ENCODE results near the gene NUP133. TPM values are rescaled to one million over a fixed set of nuclear protein-coding genes. Genes with fewer than 3 reads are reported as not detected.

Gene NUP133
- total and polyA plus RNA-seq, 10 of the 15 experiments (the other 5 are each of a cell fraction or from before 2014, with no cell fraction given), result 10.9 to 45.4 (median 29.2) TPM

- Histone ChIP-seq H3K4me2 (ENCODE audit: control insufficient read depth, insufficient read depth) (no peak overlapping the region), H3K36me3 (ENCODE audit: control insufficient read depth in 2 of 2, insufficient read depth in 2 of 2, low read length in 1 of 2) (no peaks in the 10 kb centered on the region; a peak in 1 of 4 replicates), H2AFZ (ENCODE audit: control insufficient read depth, low read depth, low read length) (no peak overlapping the region), H3K4me3 (no peak overlapping the region), H3K27ac (ENCODE audit: control insufficient read depth, insufficient read depth) (no peak overlapping the region), H3K4me1 (ENCODE audit: control insufficient read depth, insufficient read depth, low read length) (peaks cover 6% of the 10 kb centered on the region), H3K79me2 (ENCODE audit: control insufficient read depth, insufficient read depth, low read length) (no peaks in the 10 kb centered on the region), H4K20me1 (ENCODE audit: control insufficient read depth, insufficient read depth) (peaks cover 4% of the 10 kb centered on the region; the same call in 1 of the 2 replicates), H3K9me3 (replicated peaks; ENCODE audit: control insufficient read depth, insufficient read depth, low read length) (peaks cover 6% of the 10 kb centered on the region; the same call in 1 of the 3 replicates), H3K27me3 (replicated peaks in 1 of 2; ENCODE audit: control insufficient read depth in 2 of 2, insufficient read depth in 2 of 2, low read length in 1 of 2) (peaks cover 9 to 12% of the 10 kb centered on the region in 2 experiments), H3K9ac (ENCODE audit: control insufficient read depth, insufficient read depth, low read length) (no peak overlapping the region)
- ChIA-PET RAD21 (ENCODE audit: unreplicated experiment) (no interaction called here), POLR2A (no interaction called here), CTCF (interaction anchor here (0.9 kb wide), 1 partner anchor 46 kb away, joined by 4 read pairs; no protein-coding TSS in a partner anchor), SMC1A (ENCODE audit: uncharacterized antibody, unreplicated experiment) (no interaction called here)
- DNase-seq (ENCODE audit: low read depth, low spot score), result no peak
- in situ Hi-C loops (cut with MboI), result no loop called here
- no peak for FAIRE-seq
- WGBS (ENCODE audit: insufficient coverage, insufficient replicate concordance, low lambda C conversion rate, missing lambda C conversion rate), result 96% methylated on average over 7 of the region's 7 CpGs
- ATAC-seq, result no peak
- no TSS peak for BruUV-seq (replicated peaks)
- intact Hi-C loops (cut with micrococcal nuclease; ENCODE audit: unreplicated experiment), result no loop called here
- no peak for TF ChIP-seq STAT3 (IDR thresholded peaks at IDR 0.05; ENCODE audit: low read depth, low read length)
- TF ChIP-seq SKIL (IDR thresholded peaks at IDR 0.05; ENCODE audit: low read depth, poor library complexity, severe bottlenecking), result no peak
- no peak for TF ChIP-seq RFX5 (IDR thresholded peaks at IDR 0.05; ENCODE audit: low read depth, low read length)
- TF ChIP-seq PML (IDR thresholded peaks at IDR 0.05; ENCODE audit: low read length), result no peak
- no peak for TF ChIP-seq E2F8 (IDR thresholded peaks at IDR 0.05; ENCODE audit: low read depth, partially characterized antibody)
- TF ChIP-seq NFYA (IDR thresholded peaks at IDR 0.05; ENCODE audit: borderline replicate concordance, low read depth, low read length), result no peak
- no peak for TF ChIP-seq BMI1 (IDR thresholded peaks at IDR 0.05; ENCODE audit: borderline replicate concordance)
- TF ChIP-seq ZNF592 (IDR thresholded peaks at IDR 0.05), result no peak
- TF ChIP-seq SREBF2 (IDR thresholded peaks at IDR 0.05; ENCODE audit: low read length), result no peak
- TF ChIP-seq CEBPZ (IDR thresholded peaks at IDR 0.05; ENCODE audit: low read depth, low read length), result no peak
- no peak for TF ChIP-seq POLR2AphosphoS2 (IDR thresholded peaks at IDR 0.05; ENCODE audit: low read depth, low read length)
- no peak for TF ChIP-seq POU2F2 (IDR thresholded peaks at IDR 0.05; ENCODE audit: borderline replicate concordance, low read depth, low read length)
Measured at GRCh38 chr1:229436201-229436600, 71.9 kb downstream of the NUP133 start.
